Measurements from ENCODE around the gene EMILIN3. TPM values are rescaled to one million over a fixed set of nuclear protein-coding genes. Genes with fewer than 3 reads are reported as not detected.

The EMILIN3 gene
- total RNA-seq, 4 donors from 2014 or later: 0.20 to 0.33 (median 0.20) TPM; not detected in 1

GRCh38 chr20:41353530-41353929 is 13.1 kb downstream of the EMILIN3 start:
- TF ChIP-seq, protein P1, sequence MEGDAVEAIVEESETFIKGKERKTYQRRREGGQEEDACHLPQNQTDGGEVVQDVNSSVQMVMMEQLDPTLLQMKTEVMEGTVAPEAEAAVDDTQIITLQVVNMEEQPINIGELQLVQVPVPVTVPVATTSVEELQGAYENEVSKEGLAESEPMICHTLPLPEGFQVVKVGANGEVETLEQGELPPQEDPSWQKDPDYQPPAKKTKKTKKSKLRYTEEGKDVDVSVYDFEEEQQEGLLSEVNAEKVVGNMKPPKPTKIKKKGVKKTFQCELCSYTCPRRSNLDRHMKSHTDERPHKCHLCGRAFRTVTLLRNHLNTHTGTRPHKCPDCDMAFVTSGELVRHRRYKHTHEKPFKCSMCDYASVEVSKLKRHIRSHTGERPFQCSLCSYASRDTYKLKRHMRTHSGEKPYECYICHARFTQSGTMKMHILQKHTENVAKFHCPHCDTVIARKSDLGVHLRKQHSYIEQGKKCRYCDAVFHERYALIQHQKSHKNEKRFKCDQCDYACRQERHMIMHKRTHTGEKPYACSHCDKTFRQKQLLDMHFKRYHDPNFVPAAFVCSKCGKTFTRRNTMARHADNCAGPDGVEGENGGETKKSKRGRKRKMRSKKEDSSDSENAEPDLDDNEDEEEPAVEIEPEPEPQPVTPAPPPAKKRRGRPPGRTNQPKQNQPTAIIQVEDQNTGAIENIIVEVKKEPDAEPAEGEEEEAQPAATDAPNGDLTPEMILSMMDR (IDR thresholded peaks at IDR 0.05 in 4 of 5, conservative IDR thresholded peaks at IDR 0.05 in 1 of 5): no peak
- TF ChIP-seq POLR2A (IDR thresholded peaks at IDR 0.05): no peak
- Histone ChIP-seq H3K9me3 (no peaks in the 10 kb centered on the region), H3K27me3 (no peaks in the 10 kb centered on the region), H3K4me3 (no peak overlapping the region), H3K36me3 (no peaks in the 10 kb centered on the region), H3K27ac (no peak overlapping the region), H3K4me1 (peaks cover 5 to 16% of the 10 kb centered on the region in 2 donors)
- DNase-seq (no peak), ATAC-seq (no peak)
- intact Hi-C loops (cut with DNase I; ENCODE audit: low total_unique reads): no loop called here
- in situ Hi-C loops (cut with MboI; ENCODE audit: low sequenced_read_pairs in 4 of 4): no loop called here

DNA sequence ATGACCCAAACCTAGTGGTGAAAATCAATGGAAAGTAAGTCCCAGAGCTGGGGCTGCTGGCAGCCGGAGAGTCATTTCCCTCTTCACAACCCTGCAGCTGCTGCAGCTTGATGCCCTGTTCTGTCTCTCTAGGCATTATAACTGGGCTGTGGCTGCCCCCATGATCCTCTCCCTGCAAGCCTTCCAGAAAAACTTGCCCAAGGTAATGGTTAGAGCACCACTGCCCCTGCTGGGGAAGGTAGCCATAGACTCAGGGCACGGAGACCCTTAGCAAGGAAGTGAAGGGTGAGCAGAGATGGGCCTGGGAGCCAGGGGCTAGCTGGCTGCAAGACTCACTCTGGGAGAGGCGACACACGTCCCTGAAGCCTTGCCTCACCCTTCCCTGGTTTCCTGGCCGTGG is 14.0 kb downstream of the EMILIN3 start:
- TF ChIP-seq, protein P1 (IDR thresholded peaks at IDR 0.05 in 4 of 5, conservative IDR thresholded peaks at IDR 0.05 in 1 of 5): no peak
- no peak for TF ChIP-seq POLR2A (IDR thresholded peaks at IDR 0.05)
- DNase-seq (no peak), ATAC-seq (no peak)
- Histone ChIP-seq H3K4me3 (no peak overlapping the region), H3K36me3 (no peaks in the 10 kb centered on the region), H3K27me3 (no peaks in the 10 kb centered on the region), H3K4me1 (peaks cover 14 to 21% of the 10 kb centered on the region in 2 donors), H3K27ac (no peak overlapping the region), H3K9me3 (no peaks in the 10 kb centered on the region)
- in situ Hi-C loops (cut with MboI; ENCODE audit: low sequenced_read_pairs in 4 of 4): no loop called here
- intact Hi-C loops (cut with DNase I; ENCODE audit: low total_unique reads): no loop called here

- no peak for ATAC-seq
- Histone ChIP-seq H3K27me3 (no peaks in the 10 kb centered on the region), H3K4me3 (no peak overlapping the region), H3K36me3 (no peaks in the 10 kb centered on the region), H3K4me1 (peaks cover 15 to 21% of the 10 kb centered on the region in 2 donors), H3K9me3 (no peaks in the 10 kb centered on the region), H3K27ac (no peak overlapping the region)
- in situ Hi-C loops (cut with MboI; ENCODE audit: low sequenced_read_pairs in 4 of 4): no loop called here
- intact Hi-C loops (cut with DNase I; ENCODE audit: low total_unique reads): no loop called here
- TF ChIP-seq, protein P1 (IDR thresholded peaks at IDR 0.05 in 4 of 5, conservative IDR thresholded peaks at IDR 0.05 in 1 of 5): no peak
- TF ChIP-seq POLR2A (IDR thresholded peaks at IDR 0.05): no peak
- DNase-seq: no peak
Measured at GRCh38 chr20:41352106-41352505, 14.5 kb downstream of the EMILIN3 start.

DNA sequence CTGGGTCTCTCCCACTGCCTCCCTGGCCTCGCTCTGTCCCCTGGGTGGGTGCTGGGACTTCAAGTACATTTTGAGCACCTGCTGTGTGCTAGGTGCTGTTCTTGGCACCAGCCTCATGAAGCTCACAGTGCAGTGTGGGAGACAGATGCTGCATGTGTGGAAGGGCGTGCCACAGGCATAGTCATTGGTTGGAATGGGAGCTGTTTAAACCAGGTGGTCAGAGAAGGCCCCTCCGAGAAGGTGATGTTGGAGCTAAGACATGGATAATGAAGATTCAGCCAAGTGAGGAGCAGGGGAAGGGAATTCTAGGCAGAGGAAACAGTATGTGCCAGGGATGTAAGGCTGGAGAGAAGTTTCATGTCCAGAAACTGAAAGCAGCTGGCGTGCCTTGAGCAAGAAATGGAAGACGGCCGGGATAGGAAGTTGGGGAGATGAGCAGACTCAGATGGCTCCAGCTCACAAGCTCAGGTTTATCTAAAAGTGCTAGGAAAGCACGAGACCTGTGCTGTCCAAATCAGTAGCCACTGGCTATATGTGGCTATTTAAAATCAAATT is 16.1 kb downstream of the EMILIN3 start:
- H3K27me3 ChIP-seq: no peaks in the 10 kb centered on the region
- no peaks in the 10 kb centered on the region for H3K36me3 ChIP-seq
- TF ChIP-seq, protein P1 (IDR thresholded peaks at IDR 0.05 in 4 of 5, conservative IDR thresholded peaks at IDR 0.05 in 1 of 5): no peak
- no peak for TF ChIP-seq POLR2A (IDR thresholded peaks at IDR 0.05)
- H3K9me3 ChIP-seq: no peaks in the 10 kb centered on the region
- no peak overlapping the region for H3K27ac ChIP-seq
- DNase-seq: no peak
- H3K4me1 ChIP-seq: peaks cover 15 to 21% of the 10 kb centered on the region in 2 donors
- in situ Hi-C loops (cut with MboI; ENCODE audit: low sequenced_read_pairs in 4 of 4): no loop called here
- intact Hi-C loops (cut with DNase I; ENCODE audit: low total_unique reads): no loop called here
- no peak overlapping the region for H3K4me3 ChIP-seq
- ATAC-seq: no peak

GRCh38 chr20:41349943-41350342 is 16.7 kb downstream of the EMILIN3 start:
- Histone ChIP-seq H3K9me3 (no peaks in the 10 kb centered on the region), H3K4me3 (no peak overlapping the region), H3K4me1 (peaks cover 15 to 21% of the 10 kb centered on the region in 2 donors), H3K27ac (no peak overlapping the region), H3K36me3 (no peaks in the 10 kb centered on the region), H3K27me3 (no peaks in the 10 kb centered on the region)
- TF ChIP-seq, protein P1 (IDR thresholded peaks at IDR 0.05 in 4 of 5, conservative IDR thresholded peaks at IDR 0.05 in 1 of 5): no peak
- TF ChIP-seq POLR2A (IDR thresholded peaks at IDR 0.05): no peak
- no peak for ATAC-seq
- in situ Hi-C loops (cut with MboI; ENCODE audit: low sequenced_read_pairs in 4 of 4): loop anchor here in 3 of 4 donors (10.0 to 25.0 kb wide), 2 partner anchors 345 to 363 kb away; no protein-coding TSS in a partner anchor
- no peak for DNase-seq
- intact Hi-C loops (cut with DNase I; ENCODE audit: low total_unique reads): no loop called here
